Endothelial cell of umbilical vein (primary cell): ENCODE data around the gene FHDC1. TPM values are rescaled to one million over a fixed set of nuclear protein-coding genes. Genes with fewer than 3 reads are reported as not detected.

ENCODE experiments used
- BruUV-seq: library from RNA; stranded (reverse); fragments of 400-500 nt; replicated peaks from 2 replicates; lab custom pipeline; 2021; lab: Mats Ljungman, UMichigan
- CTCF ChIA-PET: fragments of 300-600, 350-600 bp; sonication (Branson Sonifier 250); formaldehyde crosslinking; loops from one replicate; lab custom pipeline; 2021; ENCODE audit warnings: antibody characterized with exemption, inconsistent platforms; lab: Charles Lee
- POLR2A ChIA-PET: fragments of 300-600, 350-600 bp; sonication (Branson Sonifier 250); formaldehyde crosslinking; loops from one replicate; lab custom pipeline; 2021; ENCODE audit warnings: antibody characterized with exemption, inconsistent platforms; lab: Charles Lee
- DNase-seq: peaks from one replicate; pipeline ENCODE4 v3.0.0-alpha.2; 2011; ENCODE audit warnings: low read depth, low spot score
- FAIRE-seq: peaks from 2 replicates; lab custom pipeline; 2011; peaks lifted over from hg19 to GRCh38; lab: Jason Lieb, UNC
- H2AFZ ChIP-seq: 2 replicates; pipeline ENCODE4 v1.6.0; 2012; ENCODE audit warnings: low read depth, low read length, control low read depth, inconsistent platforms
- H3K27ac ChIP-seq: 2 replicates; pipeline ENCODE4 v1.5.1; 2011; ENCODE audit warnings: low read depth, mild to moderate bottlenecking, control low read depth, low read length, moderate library complexity; ENCODE audit not compliant: insufficient read depth
- H3K27me3 ChIP-seq, 2 experiments: 2 replicates each; pipeline versions ENCODE4 v1.6.0 to v1.6.1; 2011; ENCODE audit warnings: low read length in 2 of 2, mixed read lengths in 1 of 2; ENCODE audit not compliant: control insufficient read depth in 2 of 2, insufficient read depth in 2 of 2
- H3K36me3 ChIP-seq, 2 experiments: 2 replicates in 1 of 2; 3 replicates in 1 of 2; pipeline ENCODE4 v1.5.1; 2011; ENCODE audit warnings: low read length in 2 of 2, mild to moderate bottlenecking in 1 of 2, moderate library complexity in 1 of 2; ENCODE audit not compliant: control insufficient read depth in 2 of 2, insufficient read depth in 2 of 2; ENCODE audit errors: extremely low read depth in 1 of 2
- H3K4me1 ChIP-seq: 3 replicates; pipeline ENCODE4 v1.5.1; 2011; ENCODE audit warnings: mild to moderate bottlenecking, low read length; ENCODE audit not compliant: control insufficient read depth, insufficient read depth; ENCODE audit errors: extremely low read depth
- H3K4me2 ChIP-seq: 2 replicates; pipeline ENCODE4 v1.6.1; 2011; ENCODE audit warnings: low read length, control low read depth, mixed read lengths; ENCODE audit not compliant: insufficient read depth
- H3K4me3 ChIP-seq, 3 experiments: fragments of 200-600 bp in 1 of 3; sonication (generic), shearing (Covaris generic) in 1 of 3; replicated peaks in 1 of 3; 2 replicates each; pipeline ENCODE4 v1.5.1; 2011 to 2016; ENCODE audit warnings: control low read depth in 3 of 3, low read length in 3 of 3, mild to moderate bottlenecking in 2 of 3, inconsistent platforms in 1 of 3, low read depth in 1 of 3, moderate library complexity in 1 of 3; ENCODE audit not compliant: insufficient read depth in 1 of 3
- H3K79me2 ChIP-seq: 2 replicates; pipeline ENCODE4 v1.6.0; 2012; ENCODE audit warnings: low read length, inconsistent platforms; ENCODE audit not compliant: control insufficient read depth, insufficient read depth
- H3K9ac ChIP-seq: replicated peaks from 2 replicates; pipeline ENCODE3; 2011; ENCODE audit warnings: low read length, control low read depth; ENCODE audit not compliant: insufficient read depth; ENCODE audit errors: extremely low read depth
- H3K9me1 ChIP-seq: replicated peaks from 3 replicates; pipeline ENCODE4 v1.6.0; 2011; ENCODE audit warnings: mild to moderate bottlenecking, low read length; ENCODE audit not compliant: control insufficient read depth, insufficient read depth; ENCODE audit errors: extremely low read depth
- H3K9me3 ChIP-seq: replicated peaks from 2 replicates; pipeline ENCODE4 v1.5.1; 2012; ENCODE audit warnings: low read length, inconsistent platforms; ENCODE audit not compliant: control insufficient read depth, insufficient read depth
- H4K20me1 ChIP-seq: replicated peaks from 2 replicates; pipeline ENCODE3; 2011; ENCODE audit warnings: mild to moderate bottlenecking, low read length; ENCODE audit not compliant: control insufficient read depth, insufficient read depth; ENCODE audit errors: extremely low read depth
- EZH2 ChIP-seq: IDR thresholded peaks from 2 replicates; pipeline ENCODE4 v1.6.1; 2012; ENCODE audit warnings: borderline replicate concordance, low read depth, mild to moderate bottlenecking, moderate library complexity, low read length, inconsistent platforms; ENCODE audit not compliant: severe bottlenecking
- FOS ChIP-seq: IDR thresholded peaks from 2 replicates; pipeline ENCODE4 v1.6.1; 2011; ENCODE audit warnings: mild to moderate bottlenecking, low read length, moderate library complexity, borderline replicate concordance; ENCODE audit not compliant: insufficient read depth
- GATA2 ChIP-seq: IDR thresholded peaks from 2 replicates; pipeline ENCODE4 v1.7.0; 2011; ENCODE audit warnings: low read depth, mild to moderate bottlenecking, moderate library complexity, mixed read lengths, low read length; ENCODE audit not compliant: insufficient read length, insufficient read depth
- JUN ChIP-seq: IDR thresholded peaks from 2 replicates; pipeline ENCODE4 v1.6.1; 2011; ENCODE audit warnings: borderline replicate concordance, low read depth; ENCODE audit not compliant: insufficient read length, insufficient read depth
- MAX ChIP-seq: IDR thresholded peaks from 2 replicates; pipeline ENCODE4 v1.6.1; 2011; ENCODE audit not compliant: insufficient read depth, insufficient read length
- MYC ChIP-seq: IDR thresholded peaks from one replicate; pipeline ENCODE4 v1.6.1; 2011; ENCODE audit warnings: mild to moderate bottlenecking, low read depth, low read length
- POLR2A ChIP-seq: IDR thresholded peaks from 2 replicates; pipeline ENCODE4 v1.6.1; 2012; ENCODE audit warnings: low read depth, mild to moderate bottlenecking, control low read depth, low read length
- POLR2AphosphoS5 ChIP-seq: IDR thresholded peaks from 2 replicates; pipeline ENCODE4 v1.6.1; 2012; ENCODE audit warnings: low read depth, mild to moderate bottlenecking, control low read depth, low read length, moderate library complexity; ENCODE audit not compliant: insufficient read depth
- dilution Hi-C: fragments of 300-500 bp; cut with MboI; formaldehyde crosslinking; loops from one replicate; pipeline ENCODE4 v1.15.0; 2019; ENCODE audit warnings: low sequenced_read_pairs; ENCODE audit not compliant: extremely low pct_ligation_motif_present
- intact Hi-C: fragments of 100-400 bp; cut with micrococcal nuclease; formaldehyde crosslinking; loops from one replicate; pipeline ENCODE4 v1.10.0; 2022
- polyA plus RNA-seq, 4 experiments: library from polyadenylated mRNA; depleted of rRNA in 3 of 4; stranded (reverse) in 3 of 4; unstranded in 1 of 4; fragments of >200 nt; gene quantifications; 2 replicates each; pipeline versions ENCODE4 v1.2.1 to v1.2.3, GENCODE V29; 2011 to 2012; ENCODE audit warnings: missing spikeins in 1 of 4
- total RNA-seq: library from RNA; stranded (reverse); gene quantifications from 2 replicates; pipeline ENCODE4 v1.2.3, GENCODE V29; 2021
- TF ChIP-seq, protein P1 (sequence below), 2 donors: IDR thresholded peaks; 1 replicate in 1 of 2; 2 replicates in 1 of 2; pipeline ENCODE4 v1.5.1; 2011; ENCODE audit warnings: low read length in 2 of 2, mild to moderate bottlenecking in 2 of 2, moderate library complexity in 2 of 2, control low read depth in 1 of 2, inconsistent platforms in 1 of 2, low read depth in 1 of 2; ENCODE audit not compliant: insufficient read depth in 1 of 2; ENCODE audit errors: extremely low read depth in 1 of 2

FHDC1 gene
- total and polyA plus RNA-seq, 2 donors (not counting 3 experiments of a cell fraction or from before 2014, with no cell fraction given) = 0.03 to 0.18 TPM

- H3K79me2 ChIP-seq = no peaks in the 10 kb centered on the region
- intact Hi-C loops = no loop called here
- TF ChIP-seq MAX (no peak), GATA2 (no peak), FOS (no peak), MYC (no peak), EZH2 (no peak), POLR2AphosphoS5 (no peak), POLR2A (no peak), JUN (no peak)
- TF ChIP-seq, protein P1, sequence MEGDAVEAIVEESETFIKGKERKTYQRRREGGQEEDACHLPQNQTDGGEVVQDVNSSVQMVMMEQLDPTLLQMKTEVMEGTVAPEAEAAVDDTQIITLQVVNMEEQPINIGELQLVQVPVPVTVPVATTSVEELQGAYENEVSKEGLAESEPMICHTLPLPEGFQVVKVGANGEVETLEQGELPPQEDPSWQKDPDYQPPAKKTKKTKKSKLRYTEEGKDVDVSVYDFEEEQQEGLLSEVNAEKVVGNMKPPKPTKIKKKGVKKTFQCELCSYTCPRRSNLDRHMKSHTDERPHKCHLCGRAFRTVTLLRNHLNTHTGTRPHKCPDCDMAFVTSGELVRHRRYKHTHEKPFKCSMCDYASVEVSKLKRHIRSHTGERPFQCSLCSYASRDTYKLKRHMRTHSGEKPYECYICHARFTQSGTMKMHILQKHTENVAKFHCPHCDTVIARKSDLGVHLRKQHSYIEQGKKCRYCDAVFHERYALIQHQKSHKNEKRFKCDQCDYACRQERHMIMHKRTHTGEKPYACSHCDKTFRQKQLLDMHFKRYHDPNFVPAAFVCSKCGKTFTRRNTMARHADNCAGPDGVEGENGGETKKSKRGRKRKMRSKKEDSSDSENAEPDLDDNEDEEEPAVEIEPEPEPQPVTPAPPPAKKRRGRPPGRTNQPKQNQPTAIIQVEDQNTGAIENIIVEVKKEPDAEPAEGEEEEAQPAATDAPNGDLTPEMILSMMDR (IDR thresholded peaks at IDR 0.05; ENCODE audit: extremely low read depth in 1 of 2, insufficient read depth in 1 of 2, low read depth in 1 of 2, low read length in 2 of 2) = no peak
- H3K4me1 ChIP-seq = no peaks in the 10 kb centered on the region
- no peak overlapping the region for H3K4me3 ChIP-seq
- H3K27me3 ChIP-seq = no peaks in the 10 kb centered on the region
- dilution Hi-C loops = no loop called here
- no peaks in the 10 kb centered on the region for H3K9me1 ChIP-seq
- no peak overlapping the region for H3K4me2 ChIP-seq
- DNase-seq (no peak), FAIRE-seq (no peak)
- no peak overlapping the region for H3K9ac ChIP-seq
- H4K20me1 ChIP-seq = no peaks in the 10 kb centered on the region
- BruUV-seq = no TSS peak
- ChIA-PET POLR2A (no interaction called here), CTCF (interaction anchor here (1.1 to 1.7 kb wide), 3 partner anchors 10 to 180 kb away, joined by 3 to 5 read pairs (median 3); no protein-coding TSS in a partner anchor)
- H2AFZ ChIP-seq = no peak overlapping the region
- H3K27ac ChIP-seq = no peak overlapping the region
- no peaks in the 10 kb centered on the region for H3K9me3 ChIP-seq
- no peaks in the 10 kb centered on the region for H3K36me3 ChIP-seq
Measured at GRCh38 chr4:152903658-152904057, 32.5 kb upstream of the FHDC1 start.
